ENCODE measurements around the gene BLOC1S4.

GRCh38 chr4:6763330-6763851, 47.4 kb downstream of the BLOC1S4 start:
- TF ChIP-seq CTCF (IDR thresholded peaks at IDR 0.05) (peak in 2 of 6 experiments; percentile 3 to 13), POLR2A (IDR thresholded peaks at IDR 0.05) (no peak)
